Tibial artery (tissue), 4 donors: ENCODE measurements around the gene ZEB1.

ENCODE experiments used
- DNase-seq, 2 donors: peaks; one replicate each; pipeline ENCODE4 v3.0.0-alpha.2; 2019
- H3K27ac ChIP-seq, 2 donors: fragments of 200-600 bp; sonication (generic) in 1 of 2; 1 replicate in 1 of 2; 2 replicates in 1 of 2; pipeline ENCODE4 v1.5.1; 2018 to 2019; ENCODE audit warnings: mild to moderate bottlenecking in 1 of 2
- H3K27me3 ChIP-seq, 2 donors: fragments of 200-600 bp; sonication (generic) in 1 of 2; one replicate each; pipeline versions ENCODE4 v1.5.1 to v1.6.0; 2016 to 2019
- H3K36me3 ChIP-seq, 3 donors: fragments of 200-600 bp; sonication (generic) in 2 of 3; one replicate each; pipeline ENCODE4 v1.5.1; 2016 to 2019; ENCODE audit warnings: mild to moderate bottlenecking in 2 of 3
- H3K4me1 ChIP-seq, 4 donors: fragments of 200-600 bp; sonication (generic) in 2 of 4; 1 replicate in 3 of 4; 2 replicates in 1 of 4; pipeline ENCODE4 v1.5.1; 2016 to 2019
- H3K4me3 ChIP-seq, 2 donors: fragments of 200-600 bp; sonication (generic) in 1 of 2; 1 replicate in 1 of 2; 2 replicates in 1 of 2; pipeline ENCODE4 v1.5.1; 2018 to 2019; ENCODE audit warnings: mild to moderate bottlenecking in 2 of 2
- H3K9me3 ChIP-seq, 3 donors: fragments of 200-600 bp; sonication (generic) in 1 of 3; one replicate each; pipeline ENCODE4 v1.5.1; 2016 to 2019
- CTCF ChIP-seq, 2 experiments: fragments of 200-600 bp in 1 of 2; fragments of 450-650 bp in 1 of 2; IDR thresholded peaks; one replicate each; pipeline ENCODE4 v1.5.1; 2017 to 2019; ENCODE audit warnings: antibody characterized with exemption in 2 of 2, mild to moderate bottlenecking in 1 of 2, moderate library complexity in 1 of 2
- intact Hi-C: fragments of 100-400 bp; cut with DNase I; formaldehyde crosslinking; loops from one replicate; pipeline ENCODE4 v1.15.0; 2023; ENCODE audit warnings: low total_unique reads

ZEB1 gene

DNA sequence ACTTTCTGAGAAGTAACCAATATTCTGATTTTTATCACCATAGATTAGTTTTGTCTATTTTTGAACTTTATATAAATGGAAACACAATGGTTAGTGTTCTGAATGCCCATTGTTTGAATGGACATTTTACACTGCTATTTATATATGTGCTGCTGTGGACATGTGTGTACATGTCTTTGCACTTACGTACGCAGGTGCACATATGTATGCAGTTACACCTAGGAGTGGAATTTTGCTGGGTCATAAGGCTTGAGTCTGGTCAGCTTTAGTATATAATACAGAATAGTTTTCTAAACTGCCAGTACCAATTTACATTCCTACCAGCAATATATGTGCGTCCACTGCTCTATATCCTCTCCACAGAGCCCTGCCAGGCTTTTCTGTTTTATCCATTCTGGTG is 24.5 kb upstream of the ZEB1 start:
- Histone ChIP-seq H3K27me3 (no peaks in the 10 kb centered on the region), H3K9me3 (no peaks in the 10 kb centered on the region), H3K4me1 (no peaks in the 10 kb centered on the region), H3K36me3 (no peaks in the 10 kb centered on the region), H3K27ac (no peak overlapping the region), H3K4me3 (no peak overlapping the region)
- intact Hi-C loops: no loop called here
- TF ChIP-seq CTCF (IDR thresholded peaks at IDR 0.05): no peak
- no peak for DNase-seq

DNA sequence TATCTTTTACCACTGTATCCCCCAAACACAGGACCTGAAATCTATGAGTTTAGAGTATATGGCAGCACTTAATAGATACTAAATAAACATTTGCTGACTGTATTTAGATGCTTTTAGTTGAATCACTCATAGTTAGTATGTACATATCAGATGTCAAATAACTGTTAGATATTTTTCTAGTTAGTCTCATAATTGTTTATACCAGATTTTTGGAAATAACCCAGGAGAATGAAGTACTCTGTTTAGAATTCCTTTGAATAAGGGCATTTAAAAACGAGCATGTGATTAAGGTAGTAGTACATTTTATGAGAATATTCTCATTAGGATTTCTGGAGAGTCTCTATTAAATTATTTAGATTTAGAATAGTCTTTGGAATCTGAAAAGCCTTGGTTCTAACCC is 22.3 kb upstream of the ZEB1 start:
- intact Hi-C loops: no loop called here

DNA sequence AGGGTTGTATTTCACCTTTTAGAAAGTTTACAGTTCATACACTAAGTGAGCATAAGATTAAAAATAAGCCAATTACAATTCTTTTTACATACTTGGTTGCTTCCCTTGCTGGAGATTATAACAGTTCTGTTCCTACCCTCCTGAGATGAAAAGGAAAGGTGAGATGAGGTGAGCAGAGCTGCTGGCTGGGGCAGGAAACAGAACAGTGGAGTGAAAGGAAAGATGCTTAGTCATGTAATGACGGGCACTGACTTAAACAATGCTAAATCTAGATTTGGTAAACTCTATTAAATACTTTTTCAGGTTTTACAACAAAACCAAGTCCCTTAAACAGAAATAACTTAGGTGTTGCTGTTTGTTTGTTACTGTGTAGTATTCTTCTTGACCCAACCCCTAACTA is 19.9 kb upstream of the ZEB1 start:
- H3K27me3 ChIP-seq: no peaks in the 10 kb centered on the region
- H3K36me3 ChIP-seq: no peaks in the 10 kb centered on the region
- H3K4me3 ChIP-seq: no peak overlapping the region
- intact Hi-C loops: no loop called here
- H3K27ac ChIP-seq: no peak overlapping the region
- no peak for DNase-seq
- TF ChIP-seq CTCF (IDR thresholded peaks at IDR 0.05): no peak
- H3K9me3 ChIP-seq: no peaks in the 10 kb centered on the region
- no peaks in the 10 kb centered on the region for H3K4me1 ChIP-seq

More for the DNA sequence above, 22.3 kb upstream of the ZEB1 start:
- no peak for DNase-seq
- TF ChIP-seq CTCF (IDR thresholded peaks at IDR 0.05): no peak
- Histone ChIP-seq H3K27me3 (no peaks in the 10 kb centered on the region), H3K9me3 (no peaks in the 10 kb centered on the region), H3K4me3 (no peak overlapping the region), H3K27ac (no peak overlapping the region), H3K4me1 (no peaks in the 10 kb centered on the region), H3K36me3 (no peaks in the 10 kb centered on the region)

DNA sequence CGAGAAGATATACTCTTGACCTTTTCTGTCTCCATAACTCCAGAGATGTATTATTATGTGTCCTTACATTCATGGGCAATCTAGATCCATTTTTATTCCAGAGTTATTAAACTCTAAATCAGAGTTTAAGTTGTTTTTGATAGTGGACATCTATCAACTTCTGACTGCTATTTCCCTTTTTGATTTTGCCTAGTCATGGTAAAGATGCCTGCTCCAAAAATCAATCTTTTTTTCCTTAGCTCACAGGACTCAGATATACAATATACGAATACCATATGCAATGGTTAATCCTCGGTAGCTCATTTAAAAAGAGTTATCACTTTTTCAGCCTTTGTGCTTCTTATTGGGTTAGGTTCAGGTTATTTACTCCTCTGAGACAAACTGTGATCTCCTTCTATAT is 15.8 kb upstream of the ZEB1 start:
- Histone ChIP-seq H3K27ac (no peak overlapping the region), H3K36me3 (no peaks in the 10 kb centered on the region), H3K27me3 (no peaks in the 10 kb centered on the region), H3K4me3 (no peak overlapping the region), H3K4me1 (no peaks in the 10 kb centered on the region), H3K9me3 (no peaks in the 10 kb centered on the region)
- no peak for DNase-seq
- TF ChIP-seq CTCF (IDR thresholded peaks at IDR 0.05): no peak
- intact Hi-C loops: no loop called here

GRCh38 chr10:31304291-31304970 is 14.6 kb upstream of the ZEB1 start:
- no peaks in the 10 kb centered on the region for H3K27me3 ChIP-seq
- no peak for TF ChIP-seq CTCF (IDR thresholded peaks at IDR 0.05)
- no peaks in the 10 kb centered on the region for H3K36me3 ChIP-seq
- intact Hi-C loops: no loop called here
- no peak overlapping the region for H3K27ac ChIP-seq
- no peak overlapping the region for H3K4me3 ChIP-seq
- no peaks in the 10 kb centered on the region for H3K9me3 ChIP-seq
- no peaks in the 10 kb centered on the region for H3K4me1 ChIP-seq
- no peak for DNase-seq

GRCh38 chr10:31313396-31313795 is 5.6 kb upstream of the ZEB1 start:
- no peak for TF ChIP-seq CTCF (IDR thresholded peaks at IDR 0.05)
- Histone ChIP-seq H3K27ac (no peak overlapping the region), H3K27me3 (no peaks in the 10 kb centered on the region), H3K4me3 (no peak overlapping the region), H3K36me3 (no peaks in the 10 kb centered on the region), H3K9me3 (no peaks in the 10 kb centered on the region), H3K4me1 (peaks cover 0 to 5% (median 2%) of the 10 kb centered on the region in 4 donors)
- DNase-seq: no peak
- intact Hi-C loops: loop anchor here (10.0 kb wide), 3 partner anchors 279 to 451 kb away; partner anchors contain the start of gene ZNF438
